ENCODE data around the gene CCDC154.
"Not testable (repeated sequence)": the region's sequence is repeated elsewhere in the genome, so short reads cannot be mapped to it uniquely, and the experiment has no call there.

Gene CCDC154

GRCh38 chr16:1474082-1474795 lies 29.9 kb upstream of the CCDC154 start:
- in situ Hi-C loops (cut with MboI; ENCODE audit: low sequenced_read_pairs) = no loop called here

DNA sequence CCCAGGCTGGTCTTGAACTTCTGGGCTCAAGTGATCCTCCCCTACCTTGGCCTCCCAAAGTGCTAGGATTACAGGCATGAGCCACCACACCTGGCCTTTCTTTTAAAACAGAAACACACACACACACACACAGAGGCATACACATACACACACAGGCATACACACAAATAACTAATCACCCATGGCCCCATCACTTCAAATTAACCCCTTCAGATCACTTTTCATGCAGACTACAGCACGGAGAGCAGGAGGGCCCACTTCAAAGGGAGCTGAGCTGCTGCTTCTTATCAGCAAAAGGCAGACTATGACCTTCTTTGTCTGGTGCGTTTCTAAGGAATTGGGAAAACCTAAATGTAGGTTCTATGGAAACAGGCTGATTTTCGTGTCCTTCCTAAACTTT lies 28.6 kb upstream of the CCDC154 start:
- in situ Hi-C loops (cut with MboI; ENCODE audit: low sequenced_read_pairs) = no loop called here

GRCh38 chr16:1471569-1472194 lies 27.3 kb upstream of the CCDC154 start:
- in situ Hi-C loops (cut with MboI; ENCODE audit: low sequenced_read_pairs) = no loop called here

DNA sequence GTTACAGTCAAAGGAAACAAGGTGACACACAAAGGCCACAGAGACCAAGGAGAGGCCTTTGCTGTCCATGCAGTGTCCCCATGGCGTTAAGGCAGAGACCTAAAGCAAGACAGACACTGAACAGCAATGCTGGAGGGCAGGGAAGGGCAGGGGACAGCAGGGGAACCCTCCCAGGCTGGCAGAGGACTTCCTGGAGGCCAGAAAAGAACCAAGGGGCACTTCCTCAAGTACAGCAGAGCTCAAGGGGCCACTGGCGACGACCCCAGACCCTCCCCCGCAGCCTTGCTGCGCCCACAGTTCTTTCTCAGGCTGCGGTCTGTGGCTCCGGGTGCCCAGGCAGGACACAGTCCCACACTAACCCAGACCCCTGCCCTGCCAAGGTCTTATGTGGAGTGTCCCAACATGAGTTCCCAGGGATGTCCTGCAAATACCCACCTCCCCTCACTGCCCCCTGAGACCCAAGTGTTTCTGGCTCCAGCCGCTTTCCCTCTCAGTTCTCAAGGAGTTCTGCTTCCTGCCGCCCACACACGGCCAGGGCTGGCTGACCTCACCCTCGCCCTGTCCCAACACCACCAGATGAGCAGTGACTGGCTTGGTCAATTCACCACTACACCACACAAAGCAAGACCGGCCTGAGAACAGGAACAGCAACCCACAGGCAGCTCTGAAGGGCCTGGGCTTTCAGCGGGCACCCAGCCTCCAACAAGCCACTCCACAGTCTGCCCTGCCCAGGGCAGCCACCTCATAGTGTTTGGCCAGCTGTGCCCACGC lies 26.3 kb upstream of the CCDC154 start:
- in situ Hi-C loops (cut with MboI; ENCODE audit: low sequenced_read_pairs) = no loop called here

- in situ Hi-C loops (cut with MboI; ENCODE audit: low sequenced_read_pairs) = no loop called here
Observed at GRCh38 chr16:1469693-1470201, 25.4 kb upstream of the CCDC154 start.

GRCh38 chr16:1469141-1469540 lies 24.8 kb upstream of the CCDC154 start:
- in situ Hi-C loops (cut with MboI; ENCODE audit: low sequenced_read_pairs) = not testable (repeated sequence)

DNA sequence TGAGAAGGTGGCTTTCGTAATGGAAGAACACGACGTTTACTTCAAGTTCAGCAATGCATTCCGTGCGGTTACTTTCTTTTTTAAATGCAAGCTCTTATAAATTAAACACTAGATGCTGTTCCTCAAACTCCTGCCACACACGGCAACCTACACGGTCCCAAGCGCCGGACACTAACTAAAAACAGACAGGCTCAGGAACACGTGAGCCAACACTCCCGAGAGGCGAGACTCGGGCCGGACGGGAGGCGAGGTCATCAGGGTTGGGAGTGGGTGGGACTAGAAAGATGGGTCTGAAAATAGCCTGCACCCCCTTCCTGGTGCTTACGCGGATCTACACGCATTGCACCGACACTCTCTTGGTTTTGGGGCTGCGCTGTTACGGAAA lies 24.1 kb upstream of the CCDC154 start:
- in situ Hi-C loops (cut with MboI; ENCODE audit: low sequenced_read_pairs) = no loop called here

DNA sequence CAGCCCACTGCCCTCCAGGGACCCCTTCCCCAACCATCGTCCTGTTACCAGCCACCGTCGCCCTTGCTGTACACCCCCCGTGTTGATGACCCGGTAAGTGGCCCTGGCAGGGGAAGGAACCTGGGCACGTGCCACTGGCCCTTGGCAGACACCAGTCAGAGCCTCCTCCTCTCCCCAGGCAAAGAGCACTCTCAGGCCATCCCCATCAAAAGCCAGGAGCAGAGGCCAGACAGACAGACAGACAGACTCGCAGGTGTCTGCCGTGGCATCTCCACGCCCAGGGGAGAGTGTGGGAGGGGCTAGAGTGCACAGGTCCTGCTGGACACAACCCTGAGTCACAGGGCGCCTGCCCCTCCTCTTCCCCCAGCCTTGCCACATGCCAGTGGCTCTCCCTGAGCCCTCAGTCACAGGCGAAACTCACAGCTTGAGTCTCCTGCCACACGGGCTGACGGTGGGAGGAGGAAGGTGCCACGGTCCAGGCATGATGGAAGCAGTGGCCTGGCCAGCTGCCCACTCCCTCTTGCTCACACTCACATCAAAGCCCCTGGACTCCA lies 22.7 kb upstream of the CCDC154 start:
- in situ Hi-C loops (cut with MboI; ENCODE audit: low sequenced_read_pairs) = no loop called here

DNA sequence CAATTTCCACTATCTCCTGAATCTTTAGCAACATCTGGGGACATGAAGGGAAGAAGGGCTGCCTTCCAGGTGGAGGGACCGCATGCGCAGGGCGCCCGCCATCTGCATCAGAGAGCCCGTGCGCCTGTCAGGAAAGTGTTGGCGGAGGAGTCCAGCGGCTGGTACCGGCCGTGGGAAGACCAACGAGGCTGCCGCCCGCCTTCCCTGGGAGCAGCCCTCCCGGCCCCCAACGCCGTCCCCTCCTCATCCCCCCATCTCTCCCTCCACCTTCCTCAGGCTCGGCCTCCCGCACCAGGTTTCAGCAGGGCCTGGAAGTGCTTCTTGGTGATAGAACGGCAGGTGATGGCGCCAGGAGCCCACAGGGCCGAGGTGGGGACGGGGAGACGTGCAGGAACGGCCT lies 21.7 kb upstream of the CCDC154 start:
- in situ Hi-C loops (cut with MboI; ENCODE audit: low sequenced_read_pairs) = no loop called here

GRCh38 chr16:1465567-1465915 lies 21.2 kb upstream of the CCDC154 start:
- in situ Hi-C loops (cut with MboI; ENCODE audit: low sequenced_read_pairs) = no loop called here

- in situ Hi-C loops (cut with MboI; ENCODE audit: low sequenced_read_pairs) = no loop called here
Observed at GRCh38 chr16:1464894-1465566, 20.7 kb upstream of the CCDC154 start.

DNA sequence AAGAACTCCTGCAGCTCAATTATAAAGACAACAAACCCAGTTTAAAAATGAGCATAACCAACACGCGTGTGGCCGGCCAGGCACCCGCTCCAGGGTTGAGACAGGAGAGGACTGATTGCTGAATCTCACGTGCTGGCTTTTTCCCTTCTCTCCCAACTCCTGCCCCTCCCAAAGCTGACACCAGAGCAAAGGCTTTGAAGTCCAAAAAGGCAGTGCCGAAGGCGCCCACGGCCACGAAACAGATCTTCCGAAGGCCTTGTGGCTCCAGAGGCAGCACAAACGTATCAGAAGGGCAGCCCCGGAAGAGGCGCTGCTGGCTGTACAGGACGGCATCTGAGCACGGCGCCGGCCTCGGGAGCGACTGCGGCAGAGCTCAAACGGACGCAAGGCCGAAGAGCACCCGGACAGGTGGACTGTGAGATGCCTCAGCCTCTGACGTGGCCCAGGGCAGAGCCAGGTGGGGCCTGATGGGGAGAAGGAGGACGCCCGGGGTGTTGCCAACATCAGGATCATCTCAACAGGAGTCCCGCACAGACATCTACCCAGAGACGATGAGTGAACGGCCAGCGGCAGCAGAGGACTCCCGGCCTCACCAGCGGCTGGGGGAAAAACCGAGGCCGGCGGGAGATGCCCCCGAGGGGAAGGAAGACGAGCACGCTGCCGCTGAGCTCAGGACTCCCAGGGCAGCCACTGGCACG lies 20.0 kb upstream of the CCDC154 start:
- in situ Hi-C loops (cut with MboI; ENCODE audit: low sequenced_read_pairs) = no loop called here

GRCh38 chr16:1461146-1461545 lies 16.8 kb upstream of the CCDC154 start:
- in situ Hi-C loops (cut with MboI; ENCODE audit: low sequenced_read_pairs) = no loop called here

DNA sequence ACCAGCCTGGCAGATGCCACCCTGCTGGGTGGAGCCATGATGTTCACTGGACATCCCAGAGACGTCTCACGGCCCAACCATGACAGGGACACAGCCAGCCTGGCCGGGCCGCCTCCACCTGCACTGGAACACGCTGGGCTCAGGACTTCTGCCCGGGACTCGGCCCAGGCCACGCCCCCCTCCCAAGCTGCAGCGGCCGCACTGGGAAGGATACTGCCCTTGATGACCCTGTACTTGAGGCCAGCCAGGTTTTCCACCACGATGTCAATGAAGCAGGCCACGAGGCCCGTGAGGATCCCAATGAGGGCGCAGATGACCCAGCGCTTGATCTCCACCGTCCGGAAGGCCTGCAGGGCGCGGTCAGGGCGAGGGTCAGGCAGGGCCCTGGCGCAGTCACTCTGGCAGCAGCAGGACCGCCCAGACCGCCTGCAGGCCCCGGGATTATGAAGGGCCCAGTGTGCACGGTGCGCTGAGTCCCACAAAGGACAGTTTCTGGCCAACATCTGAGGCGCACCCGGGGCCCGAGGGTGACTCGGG lies 16.3 kb upstream of the CCDC154 start:
- in situ Hi-C loops (cut with MboI; ENCODE audit: low sequenced_read_pairs) = no loop called here

DNA sequence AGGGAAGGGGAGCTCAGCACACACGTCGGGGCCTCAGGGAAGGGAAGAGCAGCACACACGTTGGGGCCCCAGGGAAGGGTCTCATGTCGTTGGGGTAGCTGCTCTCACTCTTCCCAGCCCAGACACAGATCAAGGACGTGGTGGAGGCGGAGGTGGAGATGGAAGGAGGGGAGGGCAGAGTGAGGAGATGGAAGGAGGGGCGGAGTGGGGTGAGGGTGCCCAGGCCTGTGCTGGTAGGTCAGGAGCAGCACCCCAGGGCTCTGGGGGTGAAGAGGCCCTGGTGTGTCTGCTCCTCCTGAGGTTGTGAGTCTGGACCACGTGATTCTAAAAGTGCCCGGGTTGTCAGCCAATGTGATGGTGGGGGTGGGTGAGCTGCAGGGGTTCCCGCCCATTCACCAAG lies 15.6 kb upstream of the CCDC154 start:
- in situ Hi-C loops (cut with MboI; ENCODE audit: low sequenced_read_pairs) = no loop called here

GRCh38 chr16:1458977-1459341 lies 14.6 kb upstream of the CCDC154 start:
- in situ Hi-C loops (cut with MboI; ENCODE audit: low sequenced_read_pairs) = no loop called here

- in situ Hi-C loops (cut with MboI; ENCODE audit: low sequenced_read_pairs) = no loop called here
Observed at GRCh38 chr16:1458336-1458976, 14.1 kb upstream of the CCDC154 start.

DNA sequence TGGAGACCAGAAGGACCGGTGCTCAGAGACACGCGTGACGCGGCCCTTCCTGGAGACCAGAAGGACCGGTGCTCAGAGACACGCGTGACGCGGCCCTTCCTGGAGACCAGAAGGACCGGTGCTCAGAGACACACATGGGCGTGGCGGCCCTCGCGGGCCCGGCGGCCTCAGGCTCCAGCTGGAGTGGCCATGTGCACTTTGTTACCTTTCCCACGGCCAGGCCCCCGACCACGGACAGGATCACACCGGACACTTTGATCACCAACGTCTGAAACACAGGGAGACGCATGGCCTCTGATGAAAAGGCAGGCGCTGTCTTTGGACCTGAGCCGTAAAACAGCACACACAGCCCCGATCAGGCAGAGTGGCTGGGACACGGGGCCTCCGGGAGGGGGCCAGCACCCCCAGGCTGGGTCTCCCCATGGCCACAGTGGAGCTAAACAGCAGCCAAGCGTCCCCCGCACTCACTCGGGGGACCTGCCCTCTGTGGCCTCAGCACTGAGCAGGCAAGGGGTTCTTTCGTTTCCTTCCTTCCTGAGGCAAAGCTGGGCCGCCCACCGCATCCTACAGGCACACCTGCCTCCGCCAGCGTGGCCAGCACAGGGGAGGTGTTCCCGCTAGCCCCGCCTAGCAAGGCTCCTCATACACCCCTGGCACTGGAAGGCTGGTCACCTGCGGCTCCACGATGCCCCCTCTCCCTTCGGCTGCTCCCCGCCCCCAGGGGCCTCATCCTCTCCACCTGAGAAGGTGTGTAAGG lies 13.3 kb upstream of the CCDC154 start:
- in situ Hi-C loops (cut with MboI; ENCODE audit: low sequenced_read_pairs) = no loop called here

DNA sequence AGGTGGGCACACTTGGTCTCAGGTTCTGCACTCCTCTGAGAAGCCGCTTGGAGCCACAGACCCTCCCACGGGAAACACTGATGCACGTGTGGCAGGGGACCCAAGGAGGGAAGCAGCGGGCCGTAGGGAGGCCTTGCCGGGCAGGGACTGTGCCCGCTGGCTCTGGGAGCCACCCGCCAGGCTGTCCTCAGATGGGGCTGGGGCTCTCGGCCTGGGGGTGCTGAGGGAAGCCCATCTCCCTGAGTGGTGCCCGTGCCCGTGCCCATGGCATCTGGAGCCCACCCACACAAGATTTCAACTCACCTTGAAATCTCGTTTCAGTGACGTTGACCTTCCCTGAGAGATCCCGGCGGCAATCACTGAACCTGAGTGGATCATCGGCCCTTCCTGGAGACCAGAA lies 12.6 kb upstream of the CCDC154 start:
- in situ Hi-C loops (cut with MboI; ENCODE audit: low sequenced_read_pairs) = no loop called here
